HUES48 (cell line): ENCODE data around the gene TSPAN31.
A peak's percentile ranks its signal among the peaks of the same experiment; 100 is the strongest.

Experiments used
- H3K27ac ChIP-seq: one replicate; pipeline ENCODE4 v1.7.0; 2013; ENCODE audit warnings: low read depth, low read length, inconsistent platforms
- H3K27me3 ChIP-seq: 2 replicates; pipeline ENCODE4 v1.6.1; 2013; ENCODE audit warnings: mild to moderate bottlenecking, low read length; ENCODE audit not compliant: control insufficient read depth, insufficient read depth
- H3K36me3 ChIP-seq: 2 replicates; pipeline ENCODE4 v1.6.1; 2013; ENCODE audit warnings: low read length; ENCODE audit not compliant: control insufficient read depth, insufficient read depth
- H3K4me1 ChIP-seq: 2 replicates; pipeline ENCODE4 v1.6.1; 2013; ENCODE audit warnings: mild to moderate bottlenecking, low read length; ENCODE audit not compliant: control insufficient read depth, insufficient read depth
- H3K4me3 ChIP-seq: 2 replicates; pipeline ENCODE4 v1.5.1; 2013; ENCODE audit warnings: mild to moderate bottlenecking, low read depth, low read length
- H3K9ac ChIP-seq: 2 replicates; pipeline ENCODE4 v1.6.1; 2013; ENCODE audit warnings: mild to moderate bottlenecking, low read depth, low read length, moderate library complexity
- H3K9me3 ChIP-seq: 2 replicates; pipeline ENCODE4 v1.6.1; 2013; ENCODE audit warnings: low read length; ENCODE audit not compliant: control insufficient read depth, insufficient read depth

The TSPAN31 gene

GRCh38 chr12:57739387-57739786, 5.5 kb upstream of the TSPAN31 start:
- peaks cover 83% of the 10 kb centered on the region for H3K27me3 ChIP-seq
- H3K4me3 ChIP-seq = no peak overlapping the region
- no peaks in the 10 kb centered on the region for H3K9me3 ChIP-seq
- no peak overlapping the region for H3K27ac ChIP-seq
- peaks cover 17% of the 10 kb centered on the region for H3K4me1 ChIP-seq
- no peak overlapping the region for H3K9ac ChIP-seq
- H3K36me3 ChIP-seq = no peaks in the 10 kb centered on the region

GRCh38 chr12:57739914-57740538, 4.8 kb upstream of the TSPAN31 start:
- no peaks in the 10 kb centered on the region for H3K36me3 ChIP-seq
- no peaks in the 10 kb centered on the region for H3K9me3 ChIP-seq
- peaks cover 76% of the 10 kb centered on the region for H3K27me3 ChIP-seq
- H3K4me3 ChIP-seq = no peak overlapping the region
- H3K27ac ChIP-seq = no peak overlapping the region
- H3K4me1 ChIP-seq = peaks cover 17% of the 10 kb centered on the region
- H3K9ac ChIP-seq = no peak overlapping the region

- Histone ChIP-seq H3K4me1 (peaks cover 13% of the 10 kb centered on the region), H3K27ac (no peak overlapping the region), H3K9ac (no peak overlapping the region), H3K36me3 (no peaks in the 10 kb centered on the region), H3K27me3 (peaks cover 68% of the 10 kb centered on the region), H3K4me3 (no peak overlapping the region), H3K9me3 (no peaks in the 10 kb centered on the region)
These were observed 4.0 kb upstream of the TSPAN31 start for GRCh38 chr12:57740656-57741412.

- H3K27me3 ChIP-seq = peaks cover 62% of the 10 kb centered on the region
- peaks cover 13% of the 10 kb centered on the region for H3K4me1 ChIP-seq
- H3K27ac ChIP-seq = no peak overlapping the region
- no peak overlapping the region for H3K4me3 ChIP-seq
- H3K36me3 ChIP-seq = peaks cover 4% of the 10 kb centered on the region
- no peaks in the 10 kb centered on the region for H3K9me3 ChIP-seq
- H3K9ac ChIP-seq = no peak overlapping the region
These were observed 3.4 kb upstream of the TSPAN31 start for GRCh38 chr12:57741413-57741789.

GRCh38 chr12:57741844-57742738, 2.7 kb upstream of the TSPAN31 start:
- no peak overlapping the region for H3K9ac ChIP-seq

GRCh38 chr12:57743769-57744168, 1.1 kb upstream of the TSPAN31 start:
- no peak overlapping the region for H3K4me3 ChIP-seq
- H3K27ac ChIP-seq = no peak overlapping the region
- H3K9me3 ChIP-seq = no peaks in the 10 kb centered on the region
- peaks cover 25% of the 10 kb centered on the region for H3K36me3 ChIP-seq
- H3K27me3 ChIP-seq = peaks cover 40% of the 10 kb centered on the region
- H3K4me1 ChIP-seq = peaks cover 8% of the 10 kb centered on the region; the same call in 1 of the 2 replicates
- H3K9ac ChIP-seq = no peak overlapping the region

More at GRCh38 chr12:57741844-57742738, 2.7 kb upstream of the TSPAN31 start:
- Histone ChIP-seq H3K4me3 (no peak overlapping the region), H3K27me3 (peaks cover 56% of the 10 kb centered on the region), H3K36me3 (peaks cover 11% of the 10 kb centered on the region), H3K4me1 (peaks cover 8% of the 10 kb centered on the region; the same call in 1 of the 2 replicates), H3K27ac (no peak overlapping the region), H3K9me3 (no peaks in the 10 kb centered on the region)

GRCh38 chr12:57744194-57744776, 554 bp upstream of the TSPAN31 start:
- Histone ChIP-seq H3K9ac (peak overlapping the region; percentile 93; the same call in 1 of the 2 replicates), H3K4me3 (peak overlapping the region; percentile 92), H3K27me3 (peaks cover 35% of the 10 kb centered on the region), H3K27ac (peak overlapping the region; percentile 99), H3K9me3 (no peaks in the 10 kb centered on the region), H3K36me3 (peaks cover 30% of the 10 kb centered on the region), H3K4me1 (peaks cover 5% of the 10 kb centered on the region; the same call in 1 of the 2 replicates)

- peak overlapping the region; percentile 99 for H3K27ac ChIP-seq
- peaks cover 39% of the 10 kb centered on the region for H3K36me3 ChIP-seq
- H3K9me3 ChIP-seq = no peaks in the 10 kb centered on the region
- peaks cover 23% of the 10 kb centered on the region for H3K27me3 ChIP-seq
- H3K4me1 ChIP-seq = no peaks in the 10 kb centered on the region
- peak overlapping the region; percentile 93 for H3K9ac ChIP-seq
- peak overlapping the region; percentile 92 for H3K4me3 ChIP-seq
These were observed 644 bp downstream of the TSPAN31 start for GRCh38 chr12:57745485-57745881.

GRCh38 chr12:57746025-57746424, 1.2 kb downstream of the TSPAN31 start:
- Histone ChIP-seq H3K27ac (peak overlapping the region; percentile 99), H3K4me3 (peak overlapping the region; percentile 92), H3K9ac (no peak overlapping the region), H3K36me3 (peaks cover 44% of the 10 kb centered on the region), H3K27me3 (peaks cover 18% of the 10 kb centered on the region), H3K9me3 (no peaks in the 10 kb centered on the region), H3K4me1 (peaks cover 4% of the 10 kb centered on the region)

GRCh38 chr12:57749061-57749460, 4.2 kb downstream of the TSPAN31 start:
- H3K9me3 ChIP-seq = no peaks in the 10 kb centered on the region
- no peak overlapping the region for H3K27ac ChIP-seq
- H3K27me3 ChIP-seq = peaks cover 10% of the 10 kb centered on the region
- H3K9ac ChIP-seq = no peak overlapping the region
- H3K4me3 ChIP-seq = no peak overlapping the region
- H3K36me3 ChIP-seq = peaks cover 45% of the 10 kb centered on the region
- H3K4me1 ChIP-seq = peaks cover 19% of the 10 kb centered on the region
